Measurements from ENCODE around the gene CGRRF1.

The CGRRF1 gene

GRCh38 chr14:54548491-54548890 is 38.8 kb downstream of the CGRRF1 start:
- DNase-seq (ENCODE audit: low read depth in 2 of 2): no peak

- DNase-seq (ENCODE audit: low read depth in 2 of 2): no peak
Measured at GRCh38 chr14:54549862-54550261, 40.2 kb downstream of the CGRRF1 start.

DNA sequence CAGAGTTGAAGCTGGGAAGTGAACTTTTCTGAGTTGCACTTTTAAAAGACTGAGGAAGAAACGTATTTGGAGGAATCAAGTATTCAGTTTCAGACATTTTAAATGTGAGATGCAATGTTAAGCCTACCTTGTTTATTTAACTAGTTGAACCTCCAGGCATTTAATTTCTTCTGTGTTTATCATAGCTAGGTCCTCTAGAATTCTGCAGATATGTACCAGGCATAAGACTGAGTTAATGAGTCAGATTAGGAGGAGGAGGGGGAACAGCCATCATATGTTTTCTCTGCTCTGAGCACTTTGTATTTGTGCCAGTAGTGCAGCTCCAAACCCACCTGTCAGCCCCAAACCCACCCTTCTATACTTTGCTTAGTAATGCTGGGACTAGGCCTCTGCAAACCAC is 40.8 kb downstream of the CGRRF1 start:
- no peak for DNase-seq (ENCODE audit: low read depth in 2 of 2)

GRCh38 chr14:54554401-54554800 is 44.7 kb downstream of the CGRRF1 start:
- DNase-seq (ENCODE audit: low read depth in 2 of 2): no peak

- no peak for DNase-seq (ENCODE audit: low read depth in 2 of 2)
Measured at GRCh38 chr14:54555651-54556050, 45.9 kb downstream of the CGRRF1 start.

DNA sequence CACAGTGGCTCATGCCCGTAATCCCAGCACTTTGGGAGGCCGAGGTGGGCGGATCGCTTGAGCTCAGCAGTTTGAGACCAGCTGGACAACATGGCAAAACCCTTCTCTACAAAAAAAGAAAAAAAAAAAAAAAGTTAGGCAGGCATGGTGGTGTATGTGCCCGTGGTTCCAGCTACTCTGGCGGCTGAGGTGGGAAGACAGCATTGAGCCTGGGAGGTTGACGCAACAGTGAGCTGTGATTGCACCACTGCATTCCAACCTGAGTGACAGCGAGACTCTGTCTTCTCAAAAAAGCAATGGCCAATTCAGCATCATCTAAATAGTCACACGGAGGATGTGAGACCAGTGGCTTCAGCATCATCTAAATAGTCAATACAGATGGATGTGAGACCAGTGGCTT is 46.8 kb downstream of the CGRRF1 start:
- no peak for DNase-seq (ENCODE audit: low read depth in 2 of 2)

DNA sequence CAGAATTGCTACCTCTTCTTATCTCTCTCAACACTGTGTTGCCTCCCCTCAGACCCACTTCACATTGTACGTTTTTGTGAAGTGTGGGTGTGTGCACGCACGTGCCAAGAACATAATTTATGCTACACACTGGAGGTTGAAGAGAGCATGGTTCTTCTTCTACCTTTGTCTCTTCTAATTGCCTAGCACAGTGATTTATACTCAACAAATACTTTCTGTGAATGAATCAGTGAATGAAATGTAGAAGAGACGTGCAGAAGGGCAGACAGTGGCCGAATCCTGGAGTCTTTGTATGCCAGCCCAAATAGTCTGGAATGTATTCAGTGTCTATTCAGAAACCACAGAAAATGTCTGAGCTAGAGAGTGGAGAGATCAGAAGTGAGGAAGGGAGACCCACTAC is 52.6 kb downstream of the CGRRF1 start:
- no peak for DNase-seq (ENCODE audit: low read depth in 2 of 2)

- DNase-seq (ENCODE audit: low read depth in 2 of 2): no peak
Measured at GRCh38 chr14:54564071-54564867, 54.6 kb downstream of the CGRRF1 start.

DNA sequence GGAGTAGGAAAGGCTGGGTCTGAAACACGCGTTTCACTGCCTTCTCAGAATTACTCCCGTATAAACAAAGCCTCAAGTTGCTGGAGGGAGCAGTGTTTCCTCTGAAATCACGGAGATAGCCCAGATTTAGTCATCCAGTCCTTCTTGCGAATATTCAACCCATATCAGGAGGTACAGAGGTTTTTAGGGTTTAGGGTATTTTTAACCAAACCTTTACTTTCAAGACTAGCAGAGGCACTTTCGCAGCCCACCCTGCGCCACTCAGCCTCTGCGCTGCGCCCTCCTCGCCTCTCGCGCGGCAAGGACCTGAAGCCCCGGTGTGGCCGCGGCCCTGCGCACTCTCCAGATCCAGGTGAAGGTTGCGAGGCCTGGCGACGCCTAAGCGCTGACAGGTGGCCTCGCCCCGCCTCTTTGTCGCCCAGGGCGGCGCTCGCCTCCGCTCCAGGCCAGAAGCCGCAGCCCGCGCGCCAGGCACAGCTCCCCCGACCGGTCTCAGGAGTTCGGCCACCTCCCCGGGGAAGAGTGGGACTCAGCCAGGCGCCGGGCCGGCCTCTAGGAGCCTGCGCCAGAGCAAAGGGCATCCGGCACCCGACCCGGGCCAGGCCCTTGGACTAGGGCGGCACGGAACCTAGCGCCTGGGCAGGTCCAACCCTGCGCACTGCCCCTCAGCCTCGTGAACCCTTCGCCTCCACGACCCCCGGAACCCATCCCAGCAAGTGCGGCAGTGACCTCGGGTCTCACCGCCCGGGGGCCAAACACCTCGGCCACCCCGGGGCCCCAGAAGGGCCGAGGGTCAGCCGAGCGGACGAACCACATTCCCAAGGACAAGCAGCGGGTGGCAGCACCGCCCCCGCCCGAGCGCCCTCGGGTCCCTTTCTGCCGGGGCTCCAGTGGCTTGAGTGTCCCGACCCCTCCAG is 55.4 kb downstream of the CGRRF1 start:
- DNase-seq (ENCODE audit: low read depth in 2 of 2): peak in 1 of 2 donors; percentile 23

GRCh38 chr14:54565785-54566409 is 56.2 kb downstream of the CGRRF1 start:
- DNase-seq (ENCODE audit: low read depth in 2 of 2): peak; percentile 55 to 61

DNA sequence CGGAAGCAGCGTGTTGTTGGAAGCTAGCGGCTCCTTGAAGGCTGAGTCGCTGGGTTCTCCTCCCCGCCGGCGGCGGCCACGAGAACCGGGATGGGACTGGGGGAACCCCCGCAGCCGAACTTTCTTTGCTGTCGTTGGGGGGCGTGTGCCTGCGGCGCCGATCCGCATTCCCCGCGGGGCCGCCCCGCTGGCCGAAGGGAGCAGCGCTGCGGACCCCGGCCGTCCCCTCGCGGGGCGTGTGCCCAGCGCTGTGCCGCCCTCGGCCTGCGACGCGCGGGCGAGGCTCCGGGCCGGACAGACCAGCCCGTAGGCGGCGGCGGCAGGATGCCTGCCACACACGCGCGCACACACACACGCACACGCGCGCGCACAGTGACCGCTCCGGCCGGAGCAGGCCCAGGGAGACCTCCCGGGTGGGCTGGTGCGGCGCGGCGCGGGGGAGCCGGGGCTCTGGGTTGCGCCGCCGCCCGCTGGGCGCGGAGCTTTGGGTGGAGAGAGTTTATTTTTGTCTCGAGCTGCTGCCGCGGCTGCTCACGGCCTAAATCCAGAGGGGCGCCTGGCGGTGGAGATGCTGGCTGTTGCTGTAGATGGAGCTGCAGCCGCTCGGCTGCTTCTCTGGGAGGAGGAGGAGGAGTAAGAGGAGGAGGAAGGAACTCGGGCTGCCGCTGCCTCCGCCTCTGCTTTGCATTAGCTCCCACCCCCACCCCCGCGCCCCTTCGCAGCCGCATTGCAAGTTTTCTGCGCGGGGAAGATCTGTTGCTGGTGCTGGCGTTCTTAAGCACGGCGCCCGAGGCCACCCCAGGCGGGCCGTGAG is 56.9 kb downstream of the CGRRF1 start, which contains the start of gene SAMD4A:
TSS of gene SAMD4A (plus strand) at position 719 of the 814 bp plus-strand sequence. CDS start 789 bp downstream, outside the sequence.
- DNase-seq (ENCODE audit: low read depth in 2 of 2): peak in 1 of 2 donors; percentile 19

DNA sequence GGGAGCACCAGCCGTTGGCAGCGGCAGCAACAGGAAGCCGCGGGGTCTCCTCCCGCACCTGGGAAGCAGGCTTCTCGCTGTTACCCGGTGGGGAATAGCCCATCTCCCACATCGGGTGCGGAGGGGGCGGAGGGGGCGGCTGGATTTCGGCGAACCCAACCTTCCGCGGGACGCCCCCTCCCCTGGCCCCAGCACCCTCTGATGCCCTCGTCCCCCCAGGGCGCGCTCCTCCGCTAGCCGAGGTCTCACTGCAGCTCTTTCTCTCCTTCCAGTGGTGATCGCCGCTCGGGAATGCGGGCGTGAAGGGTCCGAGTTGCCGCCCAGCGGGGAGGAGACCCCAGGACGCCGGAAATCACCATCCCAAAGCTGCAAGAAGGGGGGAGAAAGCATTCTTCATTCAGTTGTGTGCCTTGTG is 57.5 kb downstream of the CGRRF1 start:
- no peak for DNase-seq (ENCODE audit: low read depth in 2 of 2)

- DNase-seq (ENCODE audit: low read depth in 2 of 2): no peak
Measured at GRCh38 chr14:54567639-54568561, 58.2 kb downstream of the CGRRF1 start.

- no peak for DNase-seq (ENCODE audit: low read depth in 2 of 2)
Measured at GRCh38 chr14:54568821-54569595, 59.3 kb downstream of the CGRRF1 start.

DNA sequence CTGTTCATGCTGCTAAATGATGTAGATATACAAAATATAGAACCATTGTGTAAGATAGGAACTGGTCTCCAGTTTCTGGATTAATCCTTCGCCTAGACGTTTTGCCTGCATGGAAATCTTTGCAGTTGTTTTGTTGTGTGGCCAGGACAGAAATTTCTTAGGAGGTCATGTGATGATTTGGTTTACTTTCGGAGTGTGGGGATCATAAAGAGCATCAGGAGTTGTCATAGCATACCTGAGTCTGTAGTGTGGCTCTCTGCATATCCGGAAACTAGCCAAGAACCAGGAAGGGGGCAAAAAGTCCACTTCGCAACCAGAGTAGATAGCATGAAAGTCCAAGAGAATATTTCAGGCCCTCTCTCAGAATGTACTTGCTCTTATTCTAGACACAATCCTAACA is 60.3 kb downstream of the CGRRF1 start:
- DNase-seq (ENCODE audit: low read depth in 2 of 2): no peak

DNA sequence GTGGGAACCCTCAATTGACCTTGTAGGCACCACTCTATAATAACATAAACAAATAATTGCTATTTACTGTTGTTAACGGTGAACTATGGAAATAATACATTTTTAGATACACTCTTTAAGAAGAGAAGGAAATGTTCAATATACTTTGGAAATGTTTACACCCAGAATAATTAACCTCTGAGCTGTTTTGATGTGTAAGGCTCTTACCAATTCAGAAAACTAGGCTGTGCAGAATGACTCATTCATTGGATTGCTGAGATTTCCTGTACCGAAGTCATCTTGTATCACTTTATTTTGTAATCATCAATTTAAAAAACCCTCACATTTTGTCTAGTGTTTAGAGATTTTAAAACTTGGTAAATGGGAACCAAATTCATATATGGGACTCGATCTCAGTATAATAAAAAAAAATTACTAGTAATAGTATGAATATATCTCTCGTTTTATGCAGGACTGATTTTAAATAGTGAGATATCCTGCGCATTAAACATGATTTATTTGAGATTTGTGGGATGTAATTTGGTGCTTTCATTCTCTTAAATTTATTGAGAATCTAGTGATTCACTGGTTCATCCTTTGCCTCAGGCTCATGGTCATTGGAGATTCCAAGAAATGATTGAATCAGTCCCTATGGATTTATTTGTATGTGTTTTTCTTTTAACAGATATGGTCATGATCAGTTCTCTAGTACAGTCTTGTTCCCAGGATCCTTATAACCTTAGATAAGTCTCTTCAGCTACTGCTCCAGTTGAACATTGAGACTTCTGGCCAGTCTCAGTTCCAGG is 61.1 kb downstream of the CGRRF1 start:
- no peak for DNase-seq (ENCODE audit: low read depth in 2 of 2)

DNA sequence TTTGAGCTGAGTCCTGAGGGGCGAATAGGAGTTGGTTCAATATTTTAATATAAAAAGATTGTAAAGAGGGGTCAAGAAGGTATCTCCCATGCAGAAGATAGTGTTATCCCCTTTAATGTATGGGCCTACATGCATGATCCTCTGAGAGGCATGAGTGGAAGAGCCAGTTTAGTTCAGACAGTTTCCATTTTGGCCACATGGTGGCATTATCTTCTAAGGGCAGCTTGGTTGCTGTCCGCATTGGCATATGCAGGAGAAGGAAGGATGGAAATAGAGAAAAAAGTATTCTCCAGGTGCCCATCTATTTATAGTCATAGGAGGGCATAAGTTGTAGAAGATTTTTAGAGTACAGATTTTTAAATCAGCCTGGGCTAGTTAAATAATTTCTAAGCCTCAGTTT is 62.6 kb downstream of the CGRRF1 start:
- DNase-seq (ENCODE audit: low read depth in 2 of 2): no peak

- no peak for DNase-seq (ENCODE audit: low read depth in 2 of 2)
Measured at GRCh38 chr14:54574528-54574927, 64.8 kb downstream of the CGRRF1 start.

- no peak for DNase-seq (ENCODE audit: low read depth in 2 of 2)
Measured at GRCh38 chr14:54577494-54577893, 67.8 kb downstream of the CGRRF1 start.

Measured in stimulated activated CD8-positive, alpha-beta memory T cell treated with anti-CD3 and anti-CD28 coated beads, Interleukin-7, amount 100 ng/mL, for 1 hour (primary cell).